Body of pancreas (tissue), 4 donors: ENCODE measurements around the gene TEAD4.

Source experiments
- POLR2A ChIP-seq, 3 donors: fragments of 450-650 bp; IDR thresholded peaks; one replicate each; pipeline ENCODE4 v1.6.1; 2016; ENCODE audit warnings: antibody characterized with exemption in 3 of 3, mild to moderate bottlenecking in 2 of 3
- TF ChIP-seq, protein P1 (sequence below), 7 experiments: fragments of 450-650 bp in 4 of 7; fragments of 200-600 bp in 3 of 7; sonication (generic) in 3 of 7; IDR thresholded peaks; one replicate each; pipeline ENCODE4 v1.5.1; 2016 to 2019; ENCODE audit warnings: antibody characterized with exemption in 7 of 7

DNA sequence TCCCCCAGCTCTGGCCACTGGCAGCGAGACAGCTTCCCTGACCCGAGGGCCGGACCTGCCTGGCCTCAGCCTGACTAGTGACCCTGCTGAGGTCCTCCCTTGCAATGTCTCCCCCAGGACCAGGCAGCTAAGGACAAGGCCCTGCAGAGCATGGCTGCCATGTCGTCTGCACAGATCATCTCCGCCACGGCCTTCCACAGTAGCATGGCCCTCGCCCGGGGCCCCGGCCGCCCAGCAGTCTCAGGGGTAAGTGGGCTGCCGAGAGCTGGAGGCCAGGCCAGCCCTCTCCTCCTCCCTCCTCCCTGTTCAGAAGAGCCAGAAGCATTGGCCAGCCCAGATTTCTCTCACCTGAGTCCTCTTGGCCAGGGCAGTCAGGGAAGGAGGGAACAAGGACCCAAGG is 58.1 kb downstream of the TEAD4 start:
- TF ChIP-seq, protein P1, sequence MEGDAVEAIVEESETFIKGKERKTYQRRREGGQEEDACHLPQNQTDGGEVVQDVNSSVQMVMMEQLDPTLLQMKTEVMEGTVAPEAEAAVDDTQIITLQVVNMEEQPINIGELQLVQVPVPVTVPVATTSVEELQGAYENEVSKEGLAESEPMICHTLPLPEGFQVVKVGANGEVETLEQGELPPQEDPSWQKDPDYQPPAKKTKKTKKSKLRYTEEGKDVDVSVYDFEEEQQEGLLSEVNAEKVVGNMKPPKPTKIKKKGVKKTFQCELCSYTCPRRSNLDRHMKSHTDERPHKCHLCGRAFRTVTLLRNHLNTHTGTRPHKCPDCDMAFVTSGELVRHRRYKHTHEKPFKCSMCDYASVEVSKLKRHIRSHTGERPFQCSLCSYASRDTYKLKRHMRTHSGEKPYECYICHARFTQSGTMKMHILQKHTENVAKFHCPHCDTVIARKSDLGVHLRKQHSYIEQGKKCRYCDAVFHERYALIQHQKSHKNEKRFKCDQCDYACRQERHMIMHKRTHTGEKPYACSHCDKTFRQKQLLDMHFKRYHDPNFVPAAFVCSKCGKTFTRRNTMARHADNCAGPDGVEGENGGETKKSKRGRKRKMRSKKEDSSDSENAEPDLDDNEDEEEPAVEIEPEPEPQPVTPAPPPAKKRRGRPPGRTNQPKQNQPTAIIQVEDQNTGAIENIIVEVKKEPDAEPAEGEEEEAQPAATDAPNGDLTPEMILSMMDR (IDR thresholded peaks at IDR 0.05) = no peak
- TF ChIP-seq POLR2A (IDR thresholded peaks at IDR 0.05) = no peak
